Mesothelial cell of epicardium (in vitro differentiated cells): Measurements from ENCODE around the gene SEPHS1. TPM values are rescaled to one million over a fixed set of nuclear protein-coding genes. Genes with fewer than 3 reads are reported as not detected.

Experiments
- DNase-seq, 2 experiments: peaks; one replicate each; pipeline ENCODE4 v3.0.0; 2021; ENCODE audit warnings: low spot score in 2 of 2; ENCODE audit not compliant: unreplicated experiment in 2 of 2
- H3K27ac Mint-ChIP-seq: 2 replicates; pipeline ENCODE4 v1.8.0; 2021; ENCODE audit warnings: mixed read lengths
- H3K27me3 Mint-ChIP-seq: 2 replicates; pipeline ENCODE4 v1.8.0; 2021; ENCODE audit warnings: low read depth, mixed read lengths
- H3K36me3 Mint-ChIP-seq: 2 replicates; pipeline ENCODE4 v1.8.0; 2021; ENCODE audit warnings: mixed read lengths
- H3K4me1 Mint-ChIP-seq: 2 replicates; pipeline ENCODE4 v1.8.0; 2021; ENCODE audit warnings: mixed read lengths
- H3K4me3 Mint-ChIP-seq: 2 replicates; pipeline ENCODE4 v1.8.0; 2021; ENCODE audit warnings: mild to moderate bottlenecking, moderate library complexity, mixed read lengths
- H3K9me3 Mint-ChIP-seq: 2 replicates; pipeline ENCODE4 v1.8.0; 2021; ENCODE audit warnings: mixed read lengths
- total RNA-seq: library from RNA; stranded (reverse); gene quantifications from 3 replicates; pipeline ENCODE4 v1.2.1, GENCODE V29; 2021
- TF ChIP-seq, protein P1 (sequence below): fragments of 200-600 bp; sonication (generic); IDR thresholded peaks from one replicate; pipeline ENCODE4 v1.5.0; 2021; ENCODE audit warnings: antibody characterized with exemption; ENCODE audit not compliant: unreplicated experiment

The SEPHS1 gene
- total RNA-seq, 1 donor from 2014 or later = 80.4 TPM

DNA sequence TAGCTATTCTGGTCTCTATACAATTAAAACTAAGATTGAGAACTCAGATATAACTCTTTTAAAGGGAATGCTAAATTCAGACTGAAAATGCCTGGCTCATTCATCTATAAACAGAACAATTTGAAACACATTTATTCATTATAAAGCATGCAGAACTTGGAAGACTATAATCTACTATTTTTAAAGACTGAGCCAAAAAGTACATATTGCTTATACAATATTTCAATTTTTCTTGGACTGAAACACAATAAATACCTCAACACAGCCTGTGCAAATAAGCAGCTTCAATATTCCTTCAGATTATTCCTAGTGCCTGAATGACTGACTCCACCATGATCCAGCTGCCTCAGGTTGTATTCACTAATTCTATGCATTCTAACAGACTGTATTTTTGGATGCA lies 32.7 kb downstream of the SEPHS1 start:
- TF ChIP-seq, protein P1, sequence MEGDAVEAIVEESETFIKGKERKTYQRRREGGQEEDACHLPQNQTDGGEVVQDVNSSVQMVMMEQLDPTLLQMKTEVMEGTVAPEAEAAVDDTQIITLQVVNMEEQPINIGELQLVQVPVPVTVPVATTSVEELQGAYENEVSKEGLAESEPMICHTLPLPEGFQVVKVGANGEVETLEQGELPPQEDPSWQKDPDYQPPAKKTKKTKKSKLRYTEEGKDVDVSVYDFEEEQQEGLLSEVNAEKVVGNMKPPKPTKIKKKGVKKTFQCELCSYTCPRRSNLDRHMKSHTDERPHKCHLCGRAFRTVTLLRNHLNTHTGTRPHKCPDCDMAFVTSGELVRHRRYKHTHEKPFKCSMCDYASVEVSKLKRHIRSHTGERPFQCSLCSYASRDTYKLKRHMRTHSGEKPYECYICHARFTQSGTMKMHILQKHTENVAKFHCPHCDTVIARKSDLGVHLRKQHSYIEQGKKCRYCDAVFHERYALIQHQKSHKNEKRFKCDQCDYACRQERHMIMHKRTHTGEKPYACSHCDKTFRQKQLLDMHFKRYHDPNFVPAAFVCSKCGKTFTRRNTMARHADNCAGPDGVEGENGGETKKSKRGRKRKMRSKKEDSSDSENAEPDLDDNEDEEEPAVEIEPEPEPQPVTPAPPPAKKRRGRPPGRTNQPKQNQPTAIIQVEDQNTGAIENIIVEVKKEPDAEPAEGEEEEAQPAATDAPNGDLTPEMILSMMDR = no peak
- no peak overlapping the region for H3K4me3 Mint-ChIP-seq
- H3K9me3 Mint-ChIP-seq = no peaks in the 10 kb centered on the region
- DNase-seq = no peak
- no peaks in the 10 kb centered on the region for H3K4me1 Mint-ChIP-seq
- H3K27me3 Mint-ChIP-seq = no peaks in the 10 kb centered on the region
- H3K36me3 Mint-ChIP-seq = peaks cover 19% of the 10 kb centered on the region
- H3K27ac Mint-ChIP-seq = no peak overlapping the region

DNA sequence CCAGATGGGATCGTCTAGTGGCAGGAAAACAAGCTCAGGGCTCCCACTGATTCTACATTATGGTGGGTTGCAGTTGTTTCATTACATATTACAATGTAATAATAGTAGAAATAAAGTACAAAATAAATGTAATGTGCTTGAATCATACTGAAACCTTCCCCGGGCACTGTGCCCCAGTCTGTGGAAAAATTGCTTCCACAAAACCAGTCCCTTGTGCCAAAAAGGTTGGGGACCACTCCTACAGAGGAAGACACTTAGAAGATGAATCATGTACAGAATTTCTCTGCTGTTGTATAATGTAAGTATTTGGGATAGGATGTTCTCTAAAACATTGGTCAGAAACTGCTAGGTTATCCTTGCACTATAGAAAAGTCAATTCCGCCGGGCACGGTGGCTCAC lies 36.9 kb downstream of the SEPHS1 start:
- TF ChIP-seq, protein P1 = no peak
- Mint-ChIP-seq H3K9me3 (no peaks in the 10 kb centered on the region), H3K4me1 (no peaks in the 10 kb centered on the region), H3K4me3 (no peak overlapping the region), H3K36me3 (peaks cover 1% of the 10 kb centered on the region), H3K27ac (no peak overlapping the region), H3K27me3 (no peaks in the 10 kb centered on the region)
- DNase-seq = no peak

DNA sequence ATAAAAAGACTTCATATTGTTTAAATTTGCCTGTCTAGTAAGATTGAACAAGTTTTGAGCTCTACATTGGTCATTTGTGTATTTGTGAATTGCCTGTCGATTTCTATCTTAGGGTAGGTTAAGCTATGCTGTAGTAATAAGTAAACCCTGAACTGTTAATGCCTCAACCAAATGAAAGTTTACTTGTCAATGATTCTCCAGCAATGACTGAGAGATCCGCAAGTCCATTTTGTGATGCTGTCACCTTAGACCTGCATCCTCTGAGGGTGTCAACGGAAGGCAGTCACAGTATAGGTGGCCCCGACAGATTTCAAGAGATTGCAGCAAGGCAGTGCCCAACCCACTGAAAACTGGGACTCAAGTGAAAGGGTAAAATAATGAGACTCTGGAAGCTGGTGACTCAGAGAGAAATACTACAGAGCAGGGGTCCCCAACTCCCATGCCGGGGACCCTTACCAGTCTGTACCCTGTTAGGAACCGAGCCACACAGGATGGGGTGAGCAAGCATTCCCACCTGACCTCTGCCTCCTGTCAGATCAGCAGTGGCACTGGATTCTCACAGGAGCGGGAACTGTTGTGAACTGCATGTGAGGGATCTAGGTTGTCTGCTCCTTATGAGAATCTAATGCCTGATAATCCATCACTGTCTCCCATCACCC lies 37.4 kb downstream of the SEPHS1 start:
- Mint-ChIP-seq H3K9me3 (no peaks in the 10 kb centered on the region), H3K27ac (no peak overlapping the region), H3K4me1 (no peaks in the 10 kb centered on the region), H3K36me3 (no peaks in the 10 kb centered on the region), H3K27me3 (no peaks in the 10 kb centered on the region), H3K4me3 (no peak overlapping the region)
- no peak for DNase-seq
- TF ChIP-seq, protein P1 = no peak

DNA sequence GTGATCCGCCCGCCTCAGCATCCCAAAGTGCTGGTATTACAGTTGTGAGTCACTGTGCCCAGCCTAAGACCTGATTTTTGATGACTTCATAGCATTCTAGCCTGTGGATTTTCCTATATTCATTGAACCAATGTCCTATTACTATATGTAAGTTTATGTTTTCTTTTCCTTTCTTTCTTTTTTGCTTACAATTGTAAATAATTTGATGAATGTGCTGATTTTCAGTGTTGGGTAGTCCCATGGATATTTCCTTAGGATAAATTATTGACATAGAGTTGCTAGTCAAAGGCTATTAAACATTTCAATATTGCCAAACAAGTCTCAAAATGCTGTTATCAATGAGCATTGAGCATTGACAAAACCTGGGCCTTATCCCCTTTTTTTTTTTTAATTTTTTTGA lies 38.3 kb downstream of the SEPHS1 start:
- no peak overlapping the region for H3K4me3 Mint-ChIP-seq
- TF ChIP-seq, protein P1 = no peak
- no peaks in the 10 kb centered on the region for H3K4me1 Mint-ChIP-seq
- H3K36me3 Mint-ChIP-seq = no peaks in the 10 kb centered on the region
- H3K27me3 Mint-ChIP-seq = no peaks in the 10 kb centered on the region
- DNase-seq = no peak
- H3K9me3 Mint-ChIP-seq = no peaks in the 10 kb centered on the region
- no peak overlapping the region for H3K27ac Mint-ChIP-seq

DNA sequence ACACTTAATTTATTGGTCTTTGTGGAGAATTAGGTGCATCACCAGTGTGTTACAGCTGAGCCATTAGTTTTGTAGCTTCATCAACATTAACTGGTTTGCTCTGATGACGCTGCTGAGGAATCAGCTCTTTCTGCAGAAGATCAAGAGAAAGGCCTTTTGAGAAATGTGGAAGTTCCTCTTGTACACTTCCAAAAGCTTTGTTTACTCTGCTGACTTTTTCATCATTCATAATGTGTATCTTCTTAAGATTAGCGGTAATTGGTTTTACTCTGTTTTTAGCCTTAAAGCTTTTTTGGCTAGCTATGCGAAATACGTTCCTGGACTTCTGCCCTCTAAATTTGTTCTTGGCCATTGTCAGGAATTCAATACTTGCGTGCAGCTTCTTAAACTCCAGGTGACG lies 40.0 kb downstream of the SEPHS1 start:
- no peaks in the 10 kb centered on the region for H3K4me1 Mint-ChIP-seq
- TF ChIP-seq, protein P1 = no peak
- no peak overlapping the region for H3K27ac Mint-ChIP-seq
- no peaks in the 10 kb centered on the region for H3K9me3 Mint-ChIP-seq
- H3K4me3 Mint-ChIP-seq = no peak overlapping the region
- no peaks in the 10 kb centered on the region for H3K36me3 Mint-ChIP-seq
- DNase-seq = no peak
- H3K27me3 Mint-ChIP-seq = no peaks in the 10 kb centered on the region

DNA sequence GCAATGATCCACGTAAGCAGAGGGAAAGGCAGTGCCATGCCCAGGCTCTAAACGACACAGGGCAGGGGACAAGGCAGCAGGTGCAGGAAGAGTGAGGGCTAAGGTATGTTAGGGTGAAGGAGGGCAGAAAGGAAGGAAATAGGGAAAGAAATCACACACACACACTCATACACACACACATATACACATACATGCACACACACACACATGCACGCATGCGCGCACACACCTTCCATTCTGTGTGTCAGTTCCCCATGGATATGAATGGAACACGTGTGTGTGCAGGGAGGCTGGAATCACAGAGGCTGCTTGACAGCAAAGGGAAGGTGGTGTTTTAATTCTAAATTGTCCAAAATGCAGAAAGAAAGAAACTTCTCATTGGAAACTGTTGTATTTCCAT lies 42.0 kb downstream of the SEPHS1 start:
- H3K27me3 Mint-ChIP-seq = no peaks in the 10 kb centered on the region
- H3K36me3 Mint-ChIP-seq = no peaks in the 10 kb centered on the region
- no peaks in the 10 kb centered on the region for H3K9me3 Mint-ChIP-seq
- H3K4me1 Mint-ChIP-seq = peaks cover 4% of the 10 kb centered on the region
- TF ChIP-seq, protein P1 = no peak
- H3K4me3 Mint-ChIP-seq = no peak overlapping the region
- DNase-seq = no peak
- no peak overlapping the region for H3K27ac Mint-ChIP-seq
